Stimulated activated CD8-positive, alpha-beta memory T cell treated with anti-CD3 and anti-CD28 coated beads, Interleukin-12 subunit alpha, Interleukin-12 subunit beta, amount 100 ng/mL, for 1 hour (primary cell): ENCODE results near the gene ELF1.
"Not testable (repeated sequence)": the region's sequence is repeated elsewhere in the genome, so short reads cannot be mapped to it uniquely, and the experiment has no call there.

ENCODE experiments used
- DNase-seq: peaks from one replicate; pipeline ENCODE4 v3.0.0-alpha.2; 2020; ENCODE audit warnings: low read depth

ELF1 gene

DNA sequence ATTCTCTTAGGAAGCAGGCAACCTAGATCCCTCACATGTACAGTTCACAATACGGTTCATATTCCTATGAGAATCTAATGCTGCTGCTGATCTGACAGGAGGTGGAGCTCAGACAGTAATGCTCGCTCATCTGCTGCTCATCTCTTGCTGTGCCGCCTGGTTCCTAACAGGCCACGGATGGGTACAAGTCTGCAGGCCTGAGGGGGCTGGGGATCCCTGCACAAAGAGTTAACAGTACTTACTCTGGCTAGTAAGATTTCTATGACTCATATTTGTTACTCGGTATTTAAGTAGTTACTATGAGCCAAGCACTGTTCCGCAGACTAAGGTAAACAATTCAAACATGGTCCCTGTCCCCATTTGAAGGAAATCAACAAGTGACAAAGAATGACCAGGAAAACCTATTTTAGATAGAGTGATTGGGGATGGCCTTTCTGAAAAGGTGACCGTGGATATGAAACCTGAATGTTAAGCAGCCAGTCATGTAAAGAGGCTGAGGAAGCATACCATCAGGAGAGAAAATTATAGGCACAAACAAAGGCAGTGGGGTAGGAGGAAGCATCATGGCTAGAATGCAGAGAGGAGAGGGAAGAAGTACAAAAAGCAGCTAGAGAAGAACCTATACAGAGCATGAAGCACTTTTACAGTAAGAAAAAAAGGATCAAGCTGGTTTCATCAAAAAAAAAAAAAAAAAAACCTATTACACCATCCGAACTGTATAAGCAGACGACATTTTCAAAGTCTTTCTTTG is 21.6 kb upstream of the ELF1 start:
- no peak for DNase-seq

DNA sequence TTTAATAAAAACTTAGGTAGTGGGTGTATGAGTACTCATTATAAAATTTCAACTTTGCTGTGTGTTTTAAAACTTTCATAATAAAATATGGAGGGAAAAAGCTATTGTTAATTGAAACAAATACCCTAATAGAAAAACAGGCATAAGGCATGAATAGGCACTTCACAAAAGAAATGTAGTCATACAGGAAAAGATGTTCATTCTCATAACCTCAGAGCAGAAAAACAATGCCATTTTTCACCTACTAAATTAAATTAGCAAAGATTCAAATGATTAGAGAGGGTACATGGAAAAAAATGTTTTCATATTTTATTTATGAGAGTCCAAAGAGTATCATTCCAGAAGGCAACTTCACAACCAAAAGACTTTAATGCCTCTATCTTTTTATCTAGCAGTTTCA is 20.6 kb upstream of the ELF1 start:
- no peak for DNase-seq

DNA sequence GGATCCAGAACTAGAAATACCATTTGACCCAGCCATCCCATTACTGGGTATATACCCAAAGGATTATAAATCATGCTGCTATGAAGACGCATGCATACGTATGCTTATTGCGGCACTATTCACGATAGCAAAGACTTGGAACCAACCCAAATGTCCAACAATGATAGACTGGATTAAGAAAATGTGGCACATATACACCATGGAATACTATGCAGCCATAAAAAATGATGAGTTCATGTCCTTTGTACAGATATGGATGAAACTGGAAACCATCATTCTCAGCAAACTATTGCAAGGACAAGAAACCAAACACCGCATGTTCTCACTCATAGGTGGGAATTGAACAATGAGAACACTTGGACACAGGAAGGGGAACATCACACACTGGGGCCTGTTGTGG is 17.4 kb upstream of the ELF1 start:
- DNase-seq = not testable (repeated sequence)

DNA sequence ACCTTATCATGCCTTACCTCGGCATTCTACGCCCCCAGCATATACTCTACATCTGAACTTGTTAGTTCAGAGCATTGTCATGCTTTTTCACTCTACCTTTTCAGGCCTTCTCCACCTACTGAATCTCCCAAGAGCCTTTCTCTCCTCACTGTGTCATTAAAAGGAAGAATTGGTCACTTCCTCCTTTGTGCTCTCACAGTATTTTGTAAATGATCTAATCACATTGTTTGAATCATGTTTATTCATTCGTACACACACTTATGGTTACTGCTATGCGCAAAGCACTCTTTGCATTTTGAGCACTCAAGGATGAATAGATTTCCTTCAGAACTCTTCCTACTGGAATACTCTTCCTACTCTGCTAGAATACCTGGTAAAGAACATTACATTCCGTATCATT is 15.8 kb upstream of the ELF1 start:
- no peak for DNase-seq

DNA sequence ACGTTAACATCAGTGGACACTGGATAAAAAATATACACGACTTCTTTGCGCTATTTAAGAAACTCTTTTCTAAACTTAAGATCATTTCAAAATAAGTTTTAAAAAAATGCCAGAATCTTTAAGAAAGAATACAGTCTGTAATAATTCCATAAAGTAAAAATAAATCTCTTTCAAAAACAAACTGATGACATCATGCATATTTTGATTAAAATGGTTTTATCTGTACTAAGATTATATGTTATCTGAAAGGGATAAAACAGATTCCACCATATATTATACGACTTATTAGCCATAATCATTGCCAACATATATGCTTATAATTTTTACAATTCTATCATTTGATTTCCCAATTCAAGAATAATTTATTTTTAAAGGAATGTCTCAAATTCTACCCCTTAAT is 15.3 kb upstream of the ELF1 start:
- DNase-seq = no peak

DNA sequence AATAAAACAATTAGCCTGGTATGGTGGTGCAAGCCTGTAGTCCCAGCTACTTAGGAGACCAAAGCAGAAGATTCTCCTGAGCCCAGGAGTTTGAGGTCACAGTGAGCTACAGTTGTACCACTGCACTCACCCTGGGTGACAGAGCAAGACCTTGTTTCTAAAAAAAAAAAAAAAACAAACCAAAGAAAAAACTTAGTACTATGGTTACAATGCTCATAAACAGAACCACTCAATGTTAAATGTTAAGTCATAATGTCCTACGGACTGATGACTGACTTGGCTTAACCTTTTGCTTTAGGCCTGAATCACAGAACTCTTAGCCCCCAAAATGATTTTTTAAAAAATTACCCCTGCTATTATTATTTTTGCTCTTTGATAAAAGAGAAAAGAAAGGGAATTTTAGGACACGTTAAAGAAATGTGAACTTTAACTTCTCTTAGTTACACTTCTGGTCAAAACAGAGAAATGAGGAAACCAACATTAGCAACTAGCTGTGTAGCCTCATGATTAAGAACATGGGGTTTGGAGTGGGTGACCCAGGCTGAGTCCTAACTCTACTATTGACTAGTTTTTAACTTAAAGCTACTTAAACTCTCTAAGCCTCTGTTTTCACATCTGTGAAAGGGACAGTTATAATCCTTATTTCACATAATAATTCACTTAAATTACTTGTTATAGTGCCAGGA is 13.7 kb upstream of the ELF1 start:
- DNase-seq = no peak

DNA sequence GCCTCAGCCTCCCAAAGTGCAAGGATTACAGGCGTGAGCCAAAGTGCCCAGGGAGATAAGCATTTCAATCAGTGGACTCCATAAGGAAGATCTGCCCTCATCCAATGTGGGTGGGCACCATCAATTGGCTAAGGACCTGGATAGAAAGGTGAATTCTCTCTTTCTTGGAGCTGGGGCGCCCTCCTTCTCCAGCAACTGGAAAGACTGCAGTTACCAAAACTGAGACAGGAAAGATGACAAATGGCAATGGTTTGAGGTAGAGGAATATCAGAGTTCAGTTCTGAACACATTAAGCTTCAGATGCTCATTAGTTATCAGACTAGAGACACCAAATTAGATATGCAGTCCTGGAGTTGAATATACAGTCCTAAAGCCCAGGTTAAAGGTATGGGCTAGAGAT is 10.5 kb upstream of the ELF1 start:
- DNase-seq = no peak

DNA sequence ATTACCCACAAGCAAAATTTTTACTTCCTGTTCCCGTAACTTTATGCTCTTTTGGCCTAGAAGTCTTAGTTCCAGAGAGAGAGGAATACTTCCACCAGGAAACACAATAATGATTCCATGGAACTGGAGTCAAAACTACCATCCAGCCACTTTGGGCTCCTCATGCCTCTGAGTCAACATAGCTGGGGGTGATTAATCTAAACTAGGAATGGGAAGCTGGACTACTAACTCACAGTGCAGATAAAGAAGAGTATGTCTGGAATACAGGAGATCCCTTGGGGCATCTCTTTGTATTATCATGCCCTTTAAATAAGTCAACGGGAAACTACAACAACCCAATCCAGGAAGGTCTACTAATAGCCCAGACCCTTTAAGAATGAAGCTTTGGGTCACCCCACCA is 8.9 kb upstream of the ELF1 start:
- no peak for DNase-seq

DNA sequence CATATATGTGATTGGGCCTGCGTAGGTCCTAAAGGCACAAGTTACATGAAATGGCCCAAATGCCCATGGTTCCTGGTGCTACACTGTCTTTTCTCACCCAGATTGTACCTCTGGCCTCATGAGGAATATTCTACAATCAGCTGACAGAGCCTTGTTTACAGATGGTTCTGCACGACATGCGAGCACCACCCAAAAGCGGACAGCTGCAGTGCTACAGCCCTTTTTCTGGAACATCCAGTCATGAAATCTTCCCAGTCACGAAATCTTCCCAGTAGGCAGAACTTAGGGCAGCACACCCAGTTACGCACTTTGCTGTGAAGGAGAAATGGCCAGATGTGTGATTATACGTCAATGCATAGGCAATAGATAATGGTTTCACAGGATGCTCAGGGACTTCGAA is 7.7 kb upstream of the ELF1 start:
- no peak for DNase-seq

DNA sequence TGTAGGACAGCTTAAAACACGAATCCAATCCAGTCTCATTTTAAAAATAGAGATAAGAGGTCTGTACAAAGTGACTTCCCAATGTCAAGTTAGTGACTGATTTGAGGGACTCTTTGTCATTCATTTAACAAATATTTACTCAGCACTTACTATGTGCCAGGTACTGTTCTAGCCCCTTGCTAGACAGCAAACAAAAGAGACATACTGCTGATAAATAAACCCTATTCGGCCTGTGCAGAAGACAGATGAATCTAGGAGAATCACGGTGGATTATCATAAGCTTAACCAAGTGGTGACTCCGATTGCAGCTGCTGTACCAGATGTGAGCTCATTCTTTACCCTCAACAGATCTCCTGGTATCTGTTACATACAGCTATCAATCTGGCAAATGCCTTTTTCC is 6.4 kb upstream of the ELF1 start:
- DNase-seq = no peak

DNA sequence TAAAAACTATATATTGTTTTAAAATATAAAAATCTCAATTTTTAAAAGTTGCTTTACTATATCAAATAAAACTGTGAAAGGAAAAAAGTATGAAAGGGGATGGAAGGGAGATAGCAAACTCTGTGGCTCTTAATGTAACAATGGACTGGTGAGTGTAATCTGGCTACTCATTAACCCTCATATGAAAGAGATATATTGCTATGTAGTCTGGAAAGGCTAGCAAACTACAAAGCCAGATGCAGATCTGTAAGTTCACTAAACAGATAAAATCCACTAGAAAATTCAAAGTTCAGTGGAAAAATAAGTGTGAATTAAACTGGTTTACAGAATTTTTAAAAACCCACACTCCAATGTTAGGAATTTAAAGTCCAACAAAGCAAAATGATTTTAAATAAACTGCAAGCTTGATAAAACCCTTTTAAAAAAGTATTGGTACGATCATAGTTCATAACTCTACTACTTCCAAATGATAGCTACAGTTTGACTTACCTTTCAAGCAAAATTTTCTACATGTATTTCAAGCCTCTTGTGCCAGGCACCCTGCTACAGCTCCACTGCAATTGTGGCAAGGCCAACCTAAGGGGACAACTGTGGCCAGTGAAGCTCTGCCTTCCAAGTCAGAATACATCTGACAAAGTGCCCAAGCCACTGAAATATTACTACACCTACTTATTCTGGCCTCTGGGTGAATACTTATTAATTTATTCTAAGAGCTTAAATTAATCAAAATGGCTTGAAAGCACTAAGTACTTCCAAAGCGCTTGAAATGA is 647 bp upstream of the ELF1 start:
- no peak for DNase-seq

DNA sequence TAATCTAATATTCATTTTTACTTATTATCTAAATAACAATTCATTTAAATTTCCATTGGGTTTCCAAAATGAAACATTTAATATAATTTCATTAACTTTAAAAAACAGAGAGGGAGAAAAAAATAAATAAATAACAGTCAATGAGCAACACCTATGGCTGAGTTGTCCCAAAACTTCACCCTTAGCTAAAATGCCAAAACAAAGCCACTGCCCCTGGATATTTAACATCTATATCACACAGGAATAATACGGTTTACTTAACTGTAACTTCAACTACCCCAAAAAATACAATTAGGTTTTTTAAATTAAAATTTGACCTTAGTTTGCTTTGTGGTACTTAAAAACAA is 541 bp downstream of the ELF1 start:
- DNase-seq = no peak

DNA sequence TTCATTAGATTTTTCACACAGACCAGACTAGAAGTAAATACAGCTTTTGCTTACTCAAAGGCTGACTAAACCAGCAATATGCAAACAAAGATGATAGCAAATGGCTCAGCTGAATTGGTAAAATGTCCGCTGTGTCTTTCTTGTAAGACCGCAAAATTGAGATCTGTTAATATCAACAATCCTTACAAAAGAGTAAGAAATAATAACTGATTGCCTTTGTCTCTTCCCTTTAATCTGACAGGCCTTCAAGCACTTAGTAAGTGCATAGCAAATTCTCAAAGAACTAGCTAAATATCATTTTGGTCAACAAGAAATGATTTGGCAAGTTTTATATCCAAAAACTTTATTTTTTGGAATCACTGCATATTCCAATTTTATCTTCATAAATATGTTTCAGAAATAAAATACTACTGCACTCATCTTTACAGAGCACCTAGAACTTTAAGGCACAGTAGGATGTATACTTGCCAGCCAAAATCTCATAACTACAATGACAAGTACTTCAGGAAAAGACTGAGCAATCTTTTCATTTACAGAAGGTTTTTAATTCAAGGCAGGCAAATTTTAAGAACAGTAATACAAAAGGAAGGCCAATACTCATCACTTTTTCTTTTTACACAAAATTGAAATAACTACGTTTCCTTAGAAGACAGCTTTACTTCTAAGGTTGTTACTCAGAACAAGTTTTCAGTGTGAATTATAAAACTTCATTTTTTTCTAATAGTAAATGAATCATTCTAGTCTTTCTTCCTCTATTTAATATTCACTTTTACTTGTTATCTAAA is 1.1 kb downstream of the ELF1 start:
- DNase-seq = no peak

DNA sequence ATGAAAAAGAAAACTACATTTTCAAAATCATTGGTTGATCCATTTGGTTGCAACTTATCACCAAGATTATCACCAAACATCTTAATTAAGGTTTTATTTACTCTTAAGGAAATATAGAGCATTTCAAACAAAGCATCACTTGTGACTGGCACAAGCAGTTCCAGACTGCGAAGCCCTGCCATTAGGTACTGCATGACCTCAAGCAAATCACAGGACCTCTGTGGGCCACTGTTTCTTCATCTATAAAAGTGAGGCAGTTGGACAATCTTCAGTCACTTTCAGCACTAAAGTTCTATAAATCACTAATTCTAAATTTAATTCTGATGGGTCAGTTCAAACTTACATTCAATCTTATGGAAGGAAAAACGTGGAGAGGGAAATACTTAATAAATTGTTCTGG is 2.0 kb downstream of the ELF1 start:
- no peak for DNase-seq

DNA sequence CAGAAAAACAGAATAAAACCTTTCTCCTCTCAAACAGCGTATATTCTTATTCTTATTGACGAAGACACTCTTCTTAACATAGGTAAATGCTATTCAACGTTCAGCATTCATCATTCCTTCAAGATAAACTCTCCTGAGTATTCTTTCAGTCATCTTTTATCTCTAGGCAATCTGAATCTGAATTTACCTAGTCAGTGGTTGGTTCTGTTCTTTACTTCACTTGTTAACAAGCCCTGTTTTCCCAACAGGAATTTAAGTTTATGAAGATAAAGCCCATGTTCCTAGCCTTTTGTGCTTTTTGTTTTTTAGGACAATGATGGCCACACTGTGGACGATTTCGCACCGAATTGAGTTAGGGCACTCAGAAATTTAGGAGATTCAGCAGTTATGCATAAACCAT is 3.2 kb downstream of the ELF1 start:
- DNase-seq = no peak

DNA sequence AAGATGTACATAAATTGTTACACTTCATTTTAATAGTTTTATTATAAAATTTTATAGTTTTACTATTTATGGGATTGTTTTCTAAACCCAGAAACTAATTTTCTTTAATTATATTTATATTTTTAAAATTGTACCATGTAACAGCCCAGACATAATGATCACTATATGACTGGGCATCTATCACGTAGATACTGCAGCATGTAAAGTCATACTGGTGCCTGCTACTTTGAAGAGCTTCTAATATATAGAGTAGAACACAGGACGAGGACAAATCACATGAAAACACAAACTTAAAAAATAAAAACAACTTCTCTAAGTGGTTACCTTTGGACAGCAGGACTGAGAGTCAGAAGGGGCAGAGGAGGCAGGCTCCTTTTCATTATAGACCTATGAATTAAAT is 5.3 kb downstream of the ELF1 start:
- no peak for DNase-seq

DNA sequence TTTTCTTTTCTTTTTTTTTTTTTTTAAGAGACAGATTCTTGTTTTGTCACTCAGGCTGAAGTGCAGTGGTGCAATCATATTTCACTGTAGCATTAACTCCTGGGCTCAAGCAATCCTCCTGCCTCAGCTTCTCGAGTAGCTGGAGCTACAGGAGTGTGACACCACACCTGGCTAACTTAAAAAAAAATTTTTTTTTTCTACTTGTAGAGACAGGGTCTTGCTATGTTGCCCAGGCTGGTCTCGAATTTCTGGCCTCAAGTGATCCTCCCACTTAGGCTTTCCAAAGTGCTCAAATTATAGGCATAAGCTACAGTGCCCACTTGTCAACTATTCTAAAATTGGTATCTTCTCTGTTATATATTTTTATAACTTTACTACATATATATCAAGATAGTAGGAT is 6.6 kb downstream of the ELF1 start:
- no peak for DNase-seq

DNA sequence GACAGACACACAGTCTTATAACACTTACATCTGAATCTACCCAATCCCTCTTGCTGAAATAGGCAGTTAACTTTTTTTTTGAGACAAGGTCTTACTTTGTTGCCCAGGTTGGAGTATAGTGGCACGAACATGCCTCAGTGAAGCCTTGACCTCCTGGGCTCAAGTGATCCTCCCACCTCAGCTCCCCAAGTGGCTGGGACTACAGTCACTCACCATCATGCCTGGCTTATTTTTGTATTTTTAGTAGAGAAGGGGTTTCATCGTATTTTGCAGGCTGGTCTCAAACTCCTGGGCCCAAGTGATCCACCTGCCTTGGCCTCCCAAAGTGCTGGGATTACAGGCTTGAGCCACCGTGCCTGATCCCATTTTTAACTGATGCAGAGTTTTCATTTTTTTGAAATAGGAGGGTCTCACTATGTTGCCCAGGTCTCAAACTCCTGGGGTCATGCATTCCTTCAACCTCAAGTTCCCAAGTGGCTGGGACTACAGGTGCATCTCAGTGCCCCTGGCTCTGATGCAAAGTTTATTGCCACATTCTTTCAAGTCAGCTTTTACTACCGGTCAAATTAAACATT is 7.6 kb downstream of the ELF1 start:
- DNase-seq = no peak

DNA sequence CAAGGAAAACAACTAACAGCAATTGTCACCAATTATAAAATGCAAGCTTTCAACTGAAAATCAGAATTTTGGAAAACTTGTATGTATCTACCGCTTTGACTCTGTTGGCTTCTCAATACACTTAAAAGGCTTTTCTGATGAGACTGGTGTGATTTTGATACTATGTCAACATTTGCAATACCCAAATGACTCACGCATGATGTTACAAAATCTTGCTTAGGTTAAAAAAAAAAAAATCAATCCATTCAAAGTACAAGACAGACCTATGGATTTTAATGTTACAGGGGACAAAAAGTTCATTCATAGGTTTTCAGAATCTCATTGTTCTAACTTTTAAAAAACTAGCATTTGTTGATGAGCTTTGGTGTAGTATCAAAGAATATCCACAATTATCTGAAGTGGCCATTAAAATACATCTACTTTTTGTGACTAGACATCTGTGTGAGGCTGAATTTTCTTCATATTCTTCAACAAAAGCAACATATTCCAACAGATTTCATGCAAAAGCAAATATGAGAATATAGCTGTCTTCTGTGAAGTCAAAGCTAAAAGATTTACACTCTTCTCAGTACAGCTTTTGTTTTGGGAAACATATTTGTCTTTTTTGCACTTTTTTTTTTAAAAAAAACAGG is 10.7 kb downstream of the ELF1 start:
- DNase-seq = no peak

DNA sequence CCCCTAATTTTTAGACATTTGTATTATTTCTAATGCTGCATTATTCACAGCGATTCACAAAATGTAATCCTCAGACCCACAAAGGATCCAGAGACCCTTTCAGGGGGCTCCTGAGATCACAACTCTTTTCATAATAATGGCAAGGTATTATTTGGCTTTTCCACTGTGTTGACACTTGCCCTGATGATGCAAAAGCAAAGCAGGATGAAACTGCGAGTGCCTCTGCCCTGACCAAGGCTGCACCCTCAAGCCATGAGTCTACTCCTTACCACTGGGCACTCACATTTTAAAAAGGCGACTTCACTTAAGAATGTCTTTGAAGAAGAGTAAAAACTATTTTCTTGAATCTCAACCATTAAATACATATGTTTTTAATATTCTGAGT is 11.4 kb downstream of the ELF1 start:
- no peak for DNase-seq

DNA sequence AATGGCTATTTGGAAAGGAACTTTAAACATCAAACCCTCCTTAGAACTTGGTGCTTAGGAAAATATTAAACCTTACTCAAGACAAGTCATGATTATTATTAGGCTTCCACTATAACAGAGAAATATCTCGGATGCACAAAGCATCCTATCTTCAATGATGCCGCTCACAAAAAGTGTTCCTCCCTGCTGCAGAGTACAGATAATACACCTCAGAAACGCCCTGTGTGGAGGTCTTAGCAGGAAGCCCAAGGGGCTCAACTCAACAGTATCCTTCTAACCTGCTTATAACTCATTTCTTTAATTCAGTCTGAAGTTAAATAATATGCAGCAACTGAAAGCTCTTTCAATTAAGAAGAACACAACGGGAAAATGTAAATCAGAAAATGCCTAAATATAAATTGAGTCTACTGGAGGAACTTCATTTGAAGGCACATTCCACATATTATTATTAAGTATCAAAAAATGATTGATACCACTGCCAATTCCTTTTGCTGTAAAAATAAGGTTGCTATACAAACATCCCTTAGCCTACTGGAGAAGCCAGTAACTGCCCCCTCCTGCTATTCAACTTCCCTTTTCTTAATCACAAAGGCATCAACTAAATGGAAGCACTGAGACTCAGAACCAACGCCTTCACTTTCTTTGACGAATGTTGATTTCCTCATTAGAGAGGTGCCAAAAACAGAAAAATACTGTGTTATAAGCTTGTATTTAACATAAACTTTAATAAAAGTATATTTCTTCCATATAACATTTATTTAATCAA is 12.0 kb downstream of the ELF1 start:
- no peak for DNase-seq
